CD4-positive, alpha-beta T cell (primary cell): ENCODE data around the gene SLC34A3. TPM values are rescaled to one million over a fixed set of nuclear protein-coding genes. Genes with fewer than 3 reads are reported as not detected.

Source experiments
- ATAC-seq: fragments of 200-7000 bp; cut with Tn5 transposase; one replicate; pipeline ENCODE4 v1.10.0; 2022; ENCODE audit warnings: mild to moderate bottlenecking; ENCODE audit not compliant: poor library complexity
- CTCF ChIA-PET: fragments of 350-600 bp; sonication (Branson Sonifier 250); formaldehyde crosslinking; loops from one replicate; lab custom pipeline; 2021; ENCODE audit warnings: antibody characterized with exemption, inconsistent platforms; lab: Charles Lee
- POLR2A ChIA-PET: fragments of 350-600 bp; sonication (Branson Sonifier 250); formaldehyde crosslinking; loops from one replicate; lab custom pipeline; 2021; ENCODE audit warnings: antibody characterized with exemption, inconsistent platforms; lab: Charles Lee
- DNase-seq, 14 experiments: peaks; one replicate each; pipeline ENCODE4 v3.0.0-alpha.2; 2013 to 2020; ENCODE audit warnings: mixed read lengths in 2 of 14
- H3K27ac ChIP-seq, 2 donors: one replicate each; pipeline versions ENCODE4 v1.5.1 to v1.7.0; 2013; ENCODE audit warnings: low read length in 2 of 2, low read depth in 1 of 2, mild to moderate bottlenecking in 1 of 2
- H3K27me3 ChIP-seq, 2 experiments: 1 replicate in 1 of 2; 2 replicates in 1 of 2; pipeline versions ENCODE4 v1.6.1 to v1.7.0; 2013; ENCODE audit warnings: low read length in 2 of 2, control low read depth in 1 of 2, mild to moderate bottlenecking in 1 of 2, moderate library complexity in 1 of 2; ENCODE audit not compliant: insufficient read depth in 2 of 2, control insufficient read depth in 1 of 2
- H3K36me3 ChIP-seq: one replicate; pipeline ENCODE4 v1.6.1; 2013; ENCODE audit warnings: low read length, control low read depth; ENCODE audit not compliant: insufficient read depth
- H3K4me1 ChIP-seq: one replicate; pipeline ENCODE4 v1.6.1; 2013; ENCODE audit warnings: low read length, control low read depth; ENCODE audit not compliant: insufficient read depth
- H3K4me3 ChIP-seq: one replicate; pipeline ENCODE4 v1.5.1; 2013; ENCODE audit warnings: mild to moderate bottlenecking, low read length, moderate library complexity
- H3K9me3 ChIP-seq, 2 experiments: 1 replicate in 1 of 2; 2 replicates in 1 of 2; pipeline versions ENCODE4 v1.6.1 to v1.7.0; 2013; ENCODE audit warnings: low read length in 2 of 2, mild to moderate bottlenecking in 2 of 2, control low read depth in 1 of 2, moderate library complexity in 1 of 2; ENCODE audit not compliant: control insufficient read depth in 1 of 2, insufficient read depth in 1 of 2
- H3K27ac Mint-ChIP-seq: one replicate; pipeline ENCODE4 v1.8.0; 2020; ENCODE audit warnings: mixed read lengths
- H3K27me3 Mint-ChIP-seq: one replicate; pipeline ENCODE4 v1.8.0; 2021; ENCODE audit warnings: mixed read lengths
- H3K36me3 Mint-ChIP-seq: one replicate; pipeline ENCODE4 v1.8.0; 2021; ENCODE audit warnings: low read depth, mixed read lengths
- H3K4me1 Mint-ChIP-seq: one replicate; pipeline ENCODE4 v1.8.0; 2021; ENCODE audit warnings: low read depth, mixed read lengths
- H3K4me3 Mint-ChIP-seq: one replicate; pipeline ENCODE4 v1.8.0; 2020; ENCODE audit warnings: mild to moderate bottlenecking, mixed read lengths
- H3K9me3 Mint-ChIP-seq: one replicate; pipeline ENCODE4 v1.8.0; 2020; ENCODE audit warnings: mixed read lengths
- CTCF ChIP-seq: fragments of 200-600 bp; IDR thresholded peaks from one replicate; pipeline ENCODE4 v1.8.0; 2022; ENCODE audit warnings: antibody characterized with exemption, mild to moderate bottlenecking
- intact Hi-C, 2 experiments: fragments of 100-400 bp; cut with DNase I in 1 of 2; cut with micrococcal nuclease in 1 of 2; formaldehyde crosslinking; loops; one replicate each; pipeline versions ENCODE4 v1.15.1 to v1.9.0; 2023 to 2025; cut with DNase I, micrococcal nuclease
- total RNA-seq, 174 experiments: library from RNA in 2 of 174; stranded (reverse) in 2 of 174; gene quantifications; one replicate each; pipeline ENCODE4 v1.2.3 and lab custom pipeline; 2021 to 2026

Gene SLC34A3
- total RNA-seq, 2 experiments from 2014 or later, result not detected

- ChIA-PET CTCF (no interaction called here), POLR2A (no interaction called here)
- peaks cover 11% of the 10 kb centered on the region for H3K27me3 Mint-ChIP-seq
- H3K4me1 ChIP-seq, result peaks cover 21% of the 10 kb centered on the region
- ATAC-seq, result no peak
- no peaks in the 10 kb centered on the region for H3K36me3 Mint-ChIP-seq
- peaks cover 5% of the 10 kb centered on the region for H3K4me1 Mint-ChIP-seq
- no peak overlapping the region for H3K4me3 ChIP-seq
- H3K4me3 Mint-ChIP-seq, result no peak overlapping the region
- intact Hi-C loops, result no loop called here
- H3K9me3 Mint-ChIP-seq, result no peaks in the 10 kb centered on the region
- no peak for TF ChIP-seq CTCF
- no peak overlapping the region for H3K27ac ChIP-seq
- H3K27me3 ChIP-seq, result peaks cover 3 to 16% of the 10 kb centered on the region in 2 experiments
- no peak for DNase-seq
- H3K9me3 ChIP-seq, result peaks cover 0 to 10% of the 10 kb centered on the region in 2 experiments
- no peak overlapping the region for H3K27ac Mint-ChIP-seq
- no peaks in the 10 kb centered on the region for H3K36me3 ChIP-seq
Measured at GRCh38 chr9:137232101-137232500, 1.4 kb downstream of the SLC34A3 start.

- POLR2A ChIA-PET, result no interaction called here
- H3K27ac ChIP-seq, result no peak overlapping the region
- intact Hi-C loops, result no loop called here
- ATAC-seq (no peak), DNase-seq (no peak)
- no peak overlapping the region for H3K4me3 ChIP-seq
- H3K4me1 ChIP-seq, result peaks cover 21% of the 10 kb centered on the region
- H3K4me1 Mint-ChIP-seq, result peaks cover 3% of the 10 kb centered on the region
- H3K36me3 Mint-ChIP-seq, result no peaks in the 10 kb centered on the region
- no peak overlapping the region for H3K27ac Mint-ChIP-seq
- H3K9me3 Mint-ChIP-seq, result no peaks in the 10 kb centered on the region
- H3K27me3 ChIP-seq, result peaks cover 3 to 16% of the 10 kb centered on the region in 2 experiments
- H3K27me3 Mint-ChIP-seq, result peaks cover 9% of the 10 kb centered on the region
- CTCF ChIA-PET, result no interaction called here
- TF ChIP-seq CTCF, result no peak
- no peak overlapping the region for H3K4me3 Mint-ChIP-seq
- peaks cover 0 to 10% of the 10 kb centered on the region in 2 experiments for H3K9me3 ChIP-seq
- no peaks in the 10 kb centered on the region for H3K36me3 ChIP-seq
Measured at GRCh38 chr9:137232510-137232909, 1.8 kb downstream of the SLC34A3 start.

GRCh38 chr9:137233143-137233980 lies 2.7 kb downstream of the SLC34A3 start:
- DNase-seq (no peak), ATAC-seq (no peak)
- Histone ChIP-seq H3K36me3 (no peaks in the 10 kb centered on the region), H3K4me3 (no peak overlapping the region), H3K27me3 (peaks cover 3 to 13% of the 10 kb centered on the region in 2 experiments), H3K27ac (no peak overlapping the region), H3K9me3 (peaks cover 0 to 10% of the 10 kb centered on the region in 2 experiments), H3K4me1 (peaks cover 26% of the 10 kb centered on the region)
- Mint-ChIP-seq H3K27ac (no peak overlapping the region), H3K4me3 (no peak overlapping the region), H3K4me1 (no peaks in the 10 kb centered on the region), H3K9me3 (no peaks in the 10 kb centered on the region), H3K36me3 (no peaks in the 10 kb centered on the region), H3K27me3 (peaks cover 6% of the 10 kb centered on the region)
- ChIA-PET CTCF (no interaction called here), POLR2A (no interaction called here)
- intact Hi-C loops, result no loop called here
- TF ChIP-seq CTCF, result no peak
